HCT116 (cell line): ENCODE data around the gene SMYD3. TPM values are rescaled to one million over a fixed set of nuclear protein-coding genes. Genes with fewer than 3 reads are reported as not detected.

Source experiments
- ATAC-seq: fragments of 200-7000 bp; cut with Tn5 transposase; 2 replicates; pipeline ENCODE4 v1.9.1; 2020; ENCODE audit warnings: mild to moderate bottlenecking, moderate library complexity
- BruUV-seq: library from RNA; stranded (reverse); fragments of 400-500 nt; replicated peaks from 2 replicates; lab custom pipeline; 2021; lab: Mats Ljungman, UMichigan
- CTCF ChIA-PET: fragments of 300-600 bp; sonication (Branson Sonifier 250); formaldehyde crosslinking; loops from one replicate; lab custom pipeline; 2021; ENCODE audit warnings: antibody characterized with exemption; lab: Charles Lee
- POLR2A ChIA-PET: fragments of 300-600, 350-600 bp; sonication (Branson Sonifier 250); formaldehyde crosslinking; loops from one replicate; lab custom pipeline; 2021; ENCODE audit warnings: antibody characterized with exemption; lab: Charles Lee
- RAD21 ChIA-PET, 2 experiments: fragments of 300-600 bp; sonication (Branson Sonifier 250); formaldehyde crosslinking; loops; one replicate each; lab custom pipeline; 2023; ENCODE audit warnings: low total read pairs in 2 of 2; ENCODE audit not compliant: uncharacterized antibody in 2 of 2, unreplicated experiment in 2 of 2, low non-redundant PET in 1 of 2; lab: Charles Lee
- DNase-seq: peaks from one replicate; pipeline ENCODE4 v3.0.0-alpha.2; 2010; ENCODE audit warnings: low read depth, low spot score
- H2AFZ ChIP-seq: fragments of 200-600 bp; shearing (Covaris generic), sonication (generic); 2 replicates; pipeline ENCODE4 v1.6.1; 2017; ENCODE audit warnings: low read depth, mixed run types, mixed read lengths, antibody characterized with exemption, low read length; ENCODE audit not compliant: poor library complexity, severe bottlenecking
- H3K27ac ChIP-seq: 2 replicates; pipeline ENCODE4 v1.5.1; 2012; ENCODE audit warnings: low read depth, low read length
- H3K27me3 ChIP-seq: fragments of 200-600 bp; sonication (generic); 2 replicates; pipeline ENCODE4 v1.6.1; 2016; ENCODE audit warnings: mixed run types, low read length, mixed read lengths; ENCODE audit not compliant: insufficient read depth
- H3K36me3 ChIP-seq, 2 experiments: fragments of 200-500 bp in 1 of 2; fragments of 200-600 bp in 1 of 2; sonication (Bioruptor generic) in 1 of 2; sonication (generic) in 1 of 2; 2 replicates each; pipeline versions ENCODE4 v1.5.1 to v1.6.1; 2014 to 2016; ENCODE audit warnings: low read length in 2 of 2, inconsistent platforms in 1 of 2, mixed read lengths in 1 of 2, mixed run types in 1 of 2; ENCODE audit not compliant: insufficient read depth in 2 of 2, control insufficient read depth in 1 of 2
- H3K4me1 ChIP-seq, 2 experiments: fragments of 200-600 bp in 1 of 2; sonication (generic) in 1 of 2; 2 replicates each; pipeline versions ENCODE4 v1.5.1 to v1.6.1; 2012 to 2017; ENCODE audit warnings: low read length in 2 of 2, inconsistent platforms in 1 of 2, mild to moderate bottlenecking in 1 of 2, mixed read lengths in 1 of 2, mixed run types in 1 of 2, moderate library complexity in 1 of 2; ENCODE audit not compliant: insufficient read depth in 2 of 2, control insufficient read depth in 1 of 2
- H3K4me2 ChIP-seq: fragments of 200-600 bp; sonication (generic); 2 replicates; pipeline ENCODE4 v1.6.1; 2017; ENCODE audit warnings: mixed run types, low read length, mixed read lengths
- H3K4me3 ChIP-seq, 2 experiments: fragments of 200-600 bp in 1 of 2; sonication (generic) in 1 of 2; replicated peaks in 1 of 2; 2 replicates each; pipeline ENCODE4 v1.5.1; 2011 to 2016; ENCODE audit warnings: low read length in 2 of 2, control low read depth in 1 of 2, low read depth in 1 of 2, mild to moderate bottlenecking in 1 of 2, mixed read lengths in 1 of 2, mixed run types in 1 of 2
- H3K79me2 ChIP-seq: fragments of 200-600 bp; sonication (generic); 2 replicates; pipeline ENCODE4 v1.6.1; 2017; ENCODE audit warnings: mild to moderate bottlenecking, mixed run types, low read length, moderate library complexity, mixed read lengths; ENCODE audit not compliant: insufficient read depth
- H3K9ac ChIP-seq: fragments of 200-600 bp; sonication (generic); 2 replicates; pipeline ENCODE4 v1.6.1; 2016; ENCODE audit warnings: low read length, mixed read lengths
- H3K9me2 ChIP-seq: fragments of 200-600 bp; sonication (generic), shearing (Covaris generic); 2 replicates; pipeline ENCODE4 v1.6.1; 2017; ENCODE audit warnings: mixed run types, mild to moderate bottlenecking, moderate library complexity; ENCODE audit not compliant: insufficient read depth
- H3K9me3 ChIP-seq, 2 experiments: fragments of 200-500 bp in 1 of 2; fragments of 200-600 bp in 1 of 2; sonication (Bioruptor generic) in 1 of 2; sonication (generic) in 1 of 2; 2 replicates each; pipeline ENCODE4 v1.6.1; 2014 to 2017; ENCODE audit warnings: low read length in 2 of 2, mixed read lengths in 2 of 2, inconsistent platforms in 1 of 2, low read depth in 1 of 2, mild to moderate bottlenecking in 1 of 2, mixed run types in 1 of 2, moderate library complexity in 1 of 2; ENCODE audit not compliant: control insufficient read depth in 1 of 2, insufficient read depth in 1 of 2
- H4K20me1 ChIP-seq: fragments of 200-600 bp; sonication (generic), shearing (Covaris generic); 2 replicates; pipeline ENCODE4 v1.6.1; 2017; ENCODE audit warnings: mixed run types, mild to moderate bottlenecking, moderate library complexity; ENCODE audit not compliant: insufficient read depth
- CBX3 ChIP-seq: IDR thresholded peaks from 2 replicates; pipeline ENCODE4 v1.6.1; 2012; ENCODE audit warnings: low read depth
- ELF1 ChIP-seq: IDR thresholded peaks from 2 replicates; pipeline ENCODE4 v1.6.1; 2012; ENCODE audit warnings: low read depth, borderline replicate concordance
- JUND ChIP-seq: IDR thresholded peaks from 2 replicates; pipeline ENCODE4 v1.6.1; 2012
- MAX ChIP-seq: IDR thresholded peaks from 2 replicates; pipeline ENCODE4 v1.6.1; 2012
- POLR2AphosphoS5 ChIP-seq: IDR thresholded peaks from 2 replicates; pipeline ENCODE4 v1.6.1; 2011; ENCODE audit warnings: mild to moderate bottlenecking, low read depth, low read length, moderate library complexity
- RAD21 ChIP-seq: IDR thresholded peaks from 2 replicates; pipeline ENCODE4 v1.6.1; 2012; ENCODE audit warnings: low read depth, mild to moderate bottlenecking
- REST ChIP-seq: IDR thresholded peaks from 2 replicates; pipeline ENCODE4 v1.6.1; 2012; ENCODE audit warnings: low read depth
- SP1 ChIP-seq: IDR thresholded peaks from 2 replicates; pipeline ENCODE4 v1.6.1; 2012; ENCODE audit warnings: low read depth
- ZFX ChIP-seq: fragments of 450-650 bp; IDR thresholded peaks from 2 replicates; pipeline ENCODE4 v1.6.1; 2017
- ZNF274 ChIP-seq: fragments of 200-500 bp; sonication (Bioruptor generic); IDR thresholded peaks from 2 replicates; pipeline ENCODE4 v1.6.1; 2014; ENCODE audit warnings: mild to moderate bottlenecking, low read depth, low read length, inconsistent platforms
- intact Hi-C: fragments of 100-400 bp; cut with micrococcal nuclease; formaldehyde crosslinking; loops from 2 replicates; pipeline ENCODE4 v1.10.0; 2022
- total RNA-seq: library from RNA; stranded (reverse); gene quantifications from one replicate; pipeline ENCODE4 v1.2.1, GENCODE V29; 2021; ENCODE audit not compliant: unreplicated experiment
- TF ChIP-seq, protein P1 (sequence below), 3 experiments: fragments of 200-600 bp in 1 of 3; sonication (generic) in 1 of 3; IDR thresholded peaks in 2 of 3; conservative IDR thresholded peaks in 1 of 3; 2 replicates each; pipeline ENCODE4 v1.5.1; 2012 to 2017; ENCODE audit warnings: low read depth in 2 of 3, low read length in 2 of 3, antibody characterized with exemption in 1 of 3, borderline replicate concordance in 1 of 3, control low read depth in 1 of 3, mild to moderate bottlenecking in 1 of 3, mixed read lengths in 1 of 3, mixed run types in 1 of 3, moderate library complexity in 1 of 3; ENCODE audit not compliant: insufficient read depth in 1 of 3

SMYD3 gene
- total RNA-seq, 1 experiment from 2014 or later = 33.6 TPM

DNA sequence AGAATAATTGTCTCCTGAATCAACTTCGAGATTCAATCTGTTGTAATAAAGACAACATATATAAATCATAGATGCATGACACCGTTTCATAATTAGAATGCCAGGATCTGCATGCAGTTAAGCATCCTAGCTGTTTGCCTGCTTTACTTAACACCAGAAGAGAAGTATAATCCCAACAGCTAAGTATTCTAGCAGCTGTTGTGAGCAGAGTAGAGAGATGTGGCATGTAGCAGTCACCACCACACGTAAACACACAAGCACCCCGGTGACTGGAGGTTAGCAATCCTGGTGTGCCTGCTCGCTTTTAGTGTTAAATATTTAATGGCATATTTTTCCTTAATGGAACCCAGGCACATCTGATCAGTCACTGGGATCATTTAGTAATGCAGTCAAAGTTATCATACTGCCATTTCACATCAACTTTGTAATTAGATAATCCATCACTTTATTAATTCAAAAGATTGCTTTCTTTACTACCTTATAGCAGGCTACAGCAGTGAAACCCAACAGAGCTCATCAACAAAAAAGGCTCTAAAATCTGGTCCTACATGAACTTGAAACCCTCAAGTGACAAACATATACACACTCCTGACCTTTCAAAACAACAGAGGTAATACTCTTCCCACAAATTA lies 187.9 kb downstream of the SMYD3 start:
- Histone ChIP-seq H3K9me2 (no peaks in the 10 kb centered on the region), H3K4me3 (no peak overlapping the region), H3K79me2 (no peaks in the 10 kb centered on the region), H4K20me1 (no peaks in the 10 kb centered on the region), H2AFZ (no peak overlapping the region), H3K9me3 (no peaks in the 10 kb centered on the region), H3K4me1 (no peaks in the 10 kb centered on the region), H3K36me3 (no peaks in the 10 kb centered on the region), H3K9ac (no peak overlapping the region), H3K27me3 (no peaks in the 10 kb centered on the region), H3K27ac (no peak overlapping the region)
- BruUV-seq = no TSS peak
- no peak for ATAC-seq
- POLR2A ChIA-PET = no interaction called here
- intact Hi-C loops = no loop called here
- no peak for DNase-seq
- TF ChIP-seq, protein P1, sequence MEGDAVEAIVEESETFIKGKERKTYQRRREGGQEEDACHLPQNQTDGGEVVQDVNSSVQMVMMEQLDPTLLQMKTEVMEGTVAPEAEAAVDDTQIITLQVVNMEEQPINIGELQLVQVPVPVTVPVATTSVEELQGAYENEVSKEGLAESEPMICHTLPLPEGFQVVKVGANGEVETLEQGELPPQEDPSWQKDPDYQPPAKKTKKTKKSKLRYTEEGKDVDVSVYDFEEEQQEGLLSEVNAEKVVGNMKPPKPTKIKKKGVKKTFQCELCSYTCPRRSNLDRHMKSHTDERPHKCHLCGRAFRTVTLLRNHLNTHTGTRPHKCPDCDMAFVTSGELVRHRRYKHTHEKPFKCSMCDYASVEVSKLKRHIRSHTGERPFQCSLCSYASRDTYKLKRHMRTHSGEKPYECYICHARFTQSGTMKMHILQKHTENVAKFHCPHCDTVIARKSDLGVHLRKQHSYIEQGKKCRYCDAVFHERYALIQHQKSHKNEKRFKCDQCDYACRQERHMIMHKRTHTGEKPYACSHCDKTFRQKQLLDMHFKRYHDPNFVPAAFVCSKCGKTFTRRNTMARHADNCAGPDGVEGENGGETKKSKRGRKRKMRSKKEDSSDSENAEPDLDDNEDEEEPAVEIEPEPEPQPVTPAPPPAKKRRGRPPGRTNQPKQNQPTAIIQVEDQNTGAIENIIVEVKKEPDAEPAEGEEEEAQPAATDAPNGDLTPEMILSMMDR (IDR thresholded peaks at IDR 0.05 in 2 of 3, conservative IDR thresholded peaks at IDR 0.05 in 1 of 3; ENCODE audit: borderline replicate concordance in 1 of 3, insufficient read depth in 1 of 3, low read depth in 2 of 3, low read length in 2 of 3) = no peak
- TF ChIP-seq ZNF274 (no peak), MAX (no peak), JUND (no peak), CBX3 (no peak), POLR2AphosphoS5 (no peak), SP1 (no peak)
- TF ChIP-seq, all 23 proteins: peak for 0
- CTCF ChIA-PET = no interaction called here
- H3K4me2 ChIP-seq = no peak overlapping the region
- RAD21 ChIA-PET = no interaction called here

- no peak for DNase-seq
- no peaks in the 10 kb centered on the region for H3K4me1 ChIP-seq
- H3K79me2 ChIP-seq = no peaks in the 10 kb centered on the region
- intact Hi-C loops = no loop called here
- H3K9me2 ChIP-seq = no peaks in the 10 kb centered on the region
- RAD21 ChIA-PET = no interaction called here
- no peaks in the 10 kb centered on the region for H3K27me3 ChIP-seq
- no peaks in the 10 kb centered on the region for H4K20me1 ChIP-seq
- TF ChIP-seq ELF1 (no peak), SP1 (no peak), REST (no peak), ZNF274 (no peak), JUND (no peak), ZFX (no peak), RAD21 (no peak)
- TF ChIP-seq, all 23 proteins: peak for 0
- Histone ChIP-seq H3K9ac (no peak overlapping the region), H2AFZ (no peak overlapping the region), H3K4me3 (no peak overlapping the region), H3K4me2 (no peak overlapping the region), H3K9me3 (no peaks in the 10 kb centered on the region), H3K36me3 (no peaks in the 10 kb centered on the region), H3K27ac (no peak overlapping the region)
- no peak for ATAC-seq
- CTCF ChIA-PET = no interaction called here
- no TSS peak for BruUV-seq
- POLR2A ChIA-PET = no interaction called here
These were observed 188.5 kb downstream of the SMYD3 start for GRCh38 chr1:246318622-246319021.
